Nephron progenitor cell (in vitro differentiated cells): Measurements from ENCODE around the gene TAGLN3.

Source experiments
- DNase-seq: peaks from one replicate; pipeline ENCODE4 v3.0.0; 2021
- H3K27ac Mint-ChIP-seq: 2 replicates; pipeline ENCODE4 v1.8.0; 2021; ENCODE audit warnings: mild to moderate bottlenecking, moderate library complexity, mixed read lengths
- H3K27me3 Mint-ChIP-seq: 2 replicates; pipeline ENCODE4 v1.8.0; 2021; ENCODE audit warnings: mild to moderate bottlenecking, low read depth, mixed read lengths; ENCODE audit not compliant: poor library complexity
- H3K36me3 Mint-ChIP-seq: 2 replicates; pipeline ENCODE4 v1.8.0; 2021; ENCODE audit warnings: low read depth, mixed read lengths
- H3K4me1 Mint-ChIP-seq: 2 replicates; pipeline ENCODE4 v1.8.0; 2021; ENCODE audit warnings: mixed read lengths
- H3K4me3 Mint-ChIP-seq: 2 replicates; pipeline ENCODE4 v1.8.0; 2021; ENCODE audit warnings: mild to moderate bottlenecking, moderate library complexity, mixed read lengths
- H3K9me3 Mint-ChIP-seq: 2 replicates; pipeline ENCODE4 v1.8.0; 2021; ENCODE audit warnings: mild to moderate bottlenecking, moderate library complexity, mixed read lengths
- CTCF ChIP-seq: fragments of 200-600 bp; sonication (generic); IDR thresholded peaks from 2 replicates; pipeline ENCODE4 v1.5.0; 2021; ENCODE audit warnings: antibody characterized with exemption

Gene TAGLN3

GRCh38 chr3:112005091-112005672 is 6.5 kb downstream of the TAGLN3 start:
- no peaks in the 10 kb centered on the region for H3K9me3 Mint-ChIP-seq
- DNase-seq: no peak
- peaks cover 72% of the 10 kb centered on the region for H3K4me1 Mint-ChIP-seq
- H3K27me3 Mint-ChIP-seq: peaks cover 2% of the 10 kb centered on the region
- no peak overlapping the region for H3K4me3 Mint-ChIP-seq
- peaks cover 58% of the 10 kb centered on the region for H3K36me3 Mint-ChIP-seq
- TF ChIP-seq CTCF: no peak
- H3K27ac Mint-ChIP-seq: no peak overlapping the region

DNA sequence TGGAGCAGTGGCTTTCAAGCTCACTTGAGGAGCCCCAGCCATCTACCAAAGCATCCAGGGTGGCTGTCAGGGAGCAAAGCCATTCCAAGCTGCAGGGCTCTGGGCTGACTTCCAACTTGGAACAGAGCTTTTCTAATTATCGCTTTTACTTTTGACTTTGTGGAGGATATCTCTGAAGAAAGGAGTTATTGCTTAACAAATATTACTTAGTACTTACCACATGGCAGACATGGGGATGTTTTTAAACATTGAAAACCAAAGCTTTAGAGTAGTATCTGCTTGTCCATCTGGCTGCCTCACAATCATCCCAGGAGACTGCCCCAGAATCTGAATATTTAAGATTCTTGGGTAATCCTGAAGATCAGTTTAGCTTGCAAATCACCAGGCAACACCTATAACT is 8.9 kb downstream of the TAGLN3 start:
- Mint-ChIP-seq H3K4me1 (peaks cover 65% of the 10 kb centered on the region), H3K27me3 (no peaks in the 10 kb centered on the region), H3K36me3 (peaks cover 73% of the 10 kb centered on the region), H3K9me3 (no peaks in the 10 kb centered on the region), H3K27ac (no peak overlapping the region), H3K4me3 (no peak overlapping the region)
- no peak for TF ChIP-seq CTCF
- no peak for DNase-seq

DNA sequence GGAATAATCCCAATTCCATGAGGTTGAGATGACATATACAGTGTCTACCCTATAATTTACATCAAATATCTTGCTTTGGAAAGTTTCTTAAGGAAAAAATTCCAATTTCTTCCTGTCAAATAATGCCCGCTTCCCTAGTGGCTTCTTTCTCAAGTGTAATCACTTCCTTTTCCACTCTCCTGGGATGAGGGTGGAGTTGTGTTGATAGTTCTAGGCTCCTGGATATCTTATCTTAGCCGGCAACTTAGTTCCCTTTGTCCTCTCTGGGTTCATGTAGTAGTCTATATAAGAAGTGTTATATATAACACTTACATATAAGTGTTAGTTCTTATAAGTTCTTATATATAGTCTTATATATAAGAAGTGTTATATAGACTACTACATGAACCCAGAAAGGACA is 10.9 kb downstream of the TAGLN3 start:
- Mint-ChIP-seq H3K4me3 (no peak overlapping the region), H3K36me3 (peaks cover 54% of the 10 kb centered on the region), H3K9me3 (no peaks in the 10 kb centered on the region), H3K27ac (peak overlapping the region; percentile 60), H3K27me3 (no peaks in the 10 kb centered on the region), H3K4me1 (peaks cover 56% of the 10 kb centered on the region)
- TF ChIP-seq CTCF: no peak
- DNase-seq: no peak

GRCh38 chr3:112010636-112011035 is 11.9 kb downstream of the TAGLN3 start:
- H3K4me3 Mint-ChIP-seq: peak overlapping the region; percentile 9
- DNase-seq: no peak
- H3K27me3 Mint-ChIP-seq: no peaks in the 10 kb centered on the region
- peak overlapping the region; percentile 97 for H3K27ac Mint-ChIP-seq
- H3K9me3 Mint-ChIP-seq: no peaks in the 10 kb centered on the region
- H3K36me3 Mint-ChIP-seq: peaks cover 45% of the 10 kb centered on the region
- H3K4me1 Mint-ChIP-seq: peaks cover 48% of the 10 kb centered on the region
- no peak for TF ChIP-seq CTCF

DNA sequence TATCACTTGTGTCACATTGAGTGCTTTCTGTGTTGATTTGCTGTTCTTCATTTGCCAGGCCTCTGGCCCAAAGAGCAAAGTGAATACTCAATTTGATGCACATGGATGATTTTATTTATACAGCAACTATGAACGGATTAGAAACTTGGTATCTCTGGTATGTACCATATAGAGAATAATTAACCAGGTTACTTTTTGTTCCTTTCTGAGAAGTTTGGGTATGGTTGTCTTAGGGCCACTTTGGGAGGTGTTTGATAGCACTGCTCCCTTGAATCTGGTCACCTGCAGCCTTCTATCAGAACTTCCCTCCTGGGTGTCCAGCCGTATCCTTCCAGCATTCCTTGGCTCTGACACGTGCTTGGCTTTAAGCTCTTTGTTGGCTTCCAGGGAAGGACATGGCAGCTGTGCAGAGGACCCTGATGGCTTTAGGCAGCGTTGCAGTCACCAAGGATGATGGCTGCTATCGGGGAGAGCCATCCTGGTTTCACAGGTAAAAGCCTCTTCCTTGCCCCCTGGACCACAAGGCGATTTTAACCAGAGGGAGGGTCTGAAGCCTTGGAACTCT is 12.7 kb downstream of the TAGLN3 start:
- TF ChIP-seq CTCF: no peak
- Mint-ChIP-seq H3K27me3 (no peaks in the 10 kb centered on the region), H3K4me1 (peaks cover 48% of the 10 kb centered on the region), H3K27ac (peak overlapping the region; percentile 97), H3K36me3 (peaks cover 41% of the 10 kb centered on the region), H3K9me3 (no peaks in the 10 kb centered on the region), H3K4me3 (no peak overlapping the region)
- no peak for DNase-seq
